ENCODE measurements around the gene RANBP17.
"Not testable (repeated sequence)": the region's sequence is repeated elsewhere in the genome, so short reads cannot be mapped to it uniquely, and the experiment has no call there.

RANBP17 gene

DNA sequence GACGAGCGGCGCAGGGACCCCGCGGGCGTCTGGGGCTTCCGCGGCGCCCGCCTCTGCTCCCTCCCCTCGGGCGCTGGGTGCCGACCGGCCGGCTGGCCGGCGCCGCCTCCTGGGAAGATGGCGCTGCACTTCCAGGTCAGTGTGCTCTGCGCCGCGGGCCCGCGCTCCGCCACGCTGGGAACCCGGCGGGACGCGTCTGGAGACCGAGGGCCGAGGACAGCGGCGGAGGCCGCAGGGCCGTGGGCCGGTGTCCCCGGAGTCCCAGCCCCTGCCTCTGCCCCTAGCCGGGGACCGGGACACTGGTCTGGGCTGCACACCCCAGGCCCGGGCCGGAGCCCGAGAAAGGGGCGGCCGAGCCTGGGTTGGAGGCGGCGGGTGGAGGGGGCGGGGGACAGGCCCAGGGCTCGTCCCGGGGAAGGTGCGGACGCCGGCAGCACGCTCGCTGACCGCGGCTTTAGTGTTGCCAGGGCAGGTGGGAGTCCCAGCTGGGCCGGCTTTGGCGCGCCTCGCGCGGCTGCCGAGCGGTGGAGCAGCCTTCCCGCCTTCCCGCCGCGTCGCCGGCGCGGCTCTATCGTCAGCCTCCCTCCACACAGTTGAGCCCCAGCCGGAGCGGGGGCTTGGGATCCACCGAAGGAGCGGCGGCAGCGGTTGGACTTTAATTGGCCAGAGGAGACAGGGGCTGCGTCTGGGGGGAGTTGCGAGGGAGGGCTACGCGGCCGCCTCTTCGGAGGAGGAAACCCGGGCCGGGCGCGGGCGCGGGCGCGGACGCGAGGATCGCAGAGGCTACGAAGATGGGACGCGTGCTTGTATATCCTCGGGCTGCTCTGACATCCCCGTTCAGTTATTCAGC is at the start of gene RANBP17:
Gene RANBP17, plus strand, starts transcription at position 102 of the 850 bp plus-strand sequence.
- DNase-seq = no peak

DNA sequence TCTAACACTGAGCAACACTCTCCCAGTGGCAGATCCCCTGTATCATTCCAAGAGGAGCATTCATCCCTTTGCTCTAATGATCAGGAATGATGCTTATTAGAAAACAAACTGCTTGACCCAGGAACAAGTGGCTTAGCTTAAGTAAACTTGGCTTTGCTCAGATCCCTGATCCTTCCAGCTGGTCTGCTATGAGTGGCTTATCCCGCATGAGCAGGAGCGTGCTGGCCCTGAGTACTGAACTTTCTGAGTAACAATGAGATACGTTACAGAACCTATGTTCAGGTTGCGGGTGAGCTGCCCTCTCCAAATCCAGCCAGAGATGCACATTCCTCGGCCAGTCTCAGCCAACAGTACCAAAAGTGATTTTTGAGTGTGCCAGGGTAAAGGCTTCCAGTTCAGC is 48.6 kb upstream of the RANBP17 start:
- DNase-seq = no peak

DNA sequence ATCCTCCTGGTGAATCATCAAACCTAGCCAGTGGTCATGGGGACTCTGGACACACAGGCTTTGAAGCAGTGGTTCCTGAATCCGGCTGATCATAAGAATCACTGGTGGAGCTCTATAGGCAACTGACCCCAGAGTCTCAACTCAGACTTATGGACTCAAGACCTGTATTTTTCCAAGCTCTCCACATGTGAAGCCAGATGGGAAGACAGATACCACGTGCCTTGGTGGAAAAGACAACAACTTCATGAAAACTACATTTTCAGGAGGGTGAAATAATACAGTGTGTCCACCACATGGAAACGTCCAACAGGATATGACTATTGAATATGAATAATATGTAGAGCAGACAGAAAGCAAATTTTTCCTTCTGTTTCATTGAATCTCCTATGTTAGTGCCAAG is 44.6 kb upstream of the RANBP17 start:
- DNase-seq = no peak

DNA sequence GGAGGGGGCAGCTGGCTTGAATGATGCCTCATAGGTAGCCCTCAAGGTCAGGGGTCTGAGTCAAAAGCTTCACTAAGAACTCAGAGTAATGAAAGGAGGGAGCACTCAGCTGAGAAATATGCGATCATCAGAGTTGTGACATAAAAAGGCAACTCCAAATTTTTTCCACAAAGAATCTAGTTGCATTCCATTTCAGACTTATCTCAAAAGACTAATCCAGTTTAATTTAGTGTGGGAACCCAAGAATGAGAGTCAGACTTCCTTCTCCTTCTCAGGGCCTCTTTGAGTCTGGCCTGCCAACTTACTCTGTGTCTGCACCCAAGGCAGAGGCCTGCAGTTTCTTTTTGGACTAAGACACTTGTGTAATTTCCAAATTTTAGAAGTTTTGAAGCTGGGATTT is 43.6 kb upstream of the RANBP17 start:
- DNase-seq = no peak

DNA sequence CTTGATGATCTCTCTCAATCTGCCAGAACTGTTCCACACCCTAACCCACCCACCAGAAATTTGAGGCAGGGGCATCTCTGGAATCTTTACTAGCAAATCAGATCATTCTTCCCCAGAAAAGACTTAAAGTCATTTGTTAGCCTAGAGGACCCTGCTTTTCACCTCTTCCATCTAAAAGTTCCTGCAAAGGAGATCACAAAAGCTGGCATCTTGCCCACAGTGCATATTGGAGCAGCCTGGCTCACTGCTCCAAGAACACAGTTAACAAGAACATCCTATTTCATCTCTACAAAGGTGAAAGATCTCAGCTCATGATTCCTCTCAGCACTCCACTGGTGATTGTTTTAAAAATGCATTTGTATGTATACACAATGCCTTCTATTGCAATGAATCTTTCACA is 42.0 kb upstream of the RANBP17 start:
- no peak for DNase-seq

DNA sequence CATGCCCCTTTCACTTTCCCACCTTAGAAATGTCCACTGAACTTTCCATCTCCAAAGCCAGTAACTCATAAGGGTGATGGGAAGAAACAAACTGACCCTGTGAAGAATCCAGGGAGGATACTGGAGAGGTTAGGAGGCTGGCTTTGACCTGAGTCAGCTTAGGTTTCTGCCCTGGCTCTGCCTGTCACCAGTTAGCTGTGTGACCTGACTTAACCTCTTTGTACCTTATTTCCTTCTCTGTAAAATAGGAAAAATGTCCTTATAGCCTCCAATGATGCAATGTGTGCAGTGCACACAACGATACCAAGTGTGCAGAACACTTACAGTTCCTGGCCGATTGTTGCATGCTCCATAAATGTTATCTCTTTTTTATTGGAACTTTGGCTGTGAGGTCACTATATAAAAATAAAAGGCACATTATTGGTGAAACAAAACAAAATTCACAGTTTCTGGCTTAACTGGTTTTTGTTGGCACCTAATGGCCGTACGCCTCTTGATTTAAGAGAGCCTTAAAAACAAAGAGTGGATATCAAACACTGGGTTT is 40.5 kb upstream of the RANBP17 start:
- DNase-seq = no peak

DNA sequence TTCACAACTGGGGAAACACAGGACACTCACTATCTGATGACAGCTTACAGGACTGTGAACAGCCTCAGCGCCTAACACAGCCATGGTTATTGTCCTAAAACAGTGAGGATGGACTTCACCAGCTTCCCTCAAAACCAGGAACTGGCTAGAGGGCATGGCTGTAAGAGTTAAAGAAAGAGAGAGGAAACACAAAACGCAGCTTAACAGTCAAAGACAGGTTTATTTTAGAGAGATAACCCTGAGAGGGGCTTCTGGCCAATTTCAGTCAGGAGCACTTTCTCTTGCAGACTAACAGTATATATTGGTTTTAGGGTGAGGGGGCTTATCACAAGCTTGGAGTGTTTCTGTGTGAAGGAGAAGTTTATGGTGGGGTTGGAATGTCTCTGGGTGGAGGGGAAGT is 35.7 kb upstream of the RANBP17 start:
- DNase-seq = no peak

DNA sequence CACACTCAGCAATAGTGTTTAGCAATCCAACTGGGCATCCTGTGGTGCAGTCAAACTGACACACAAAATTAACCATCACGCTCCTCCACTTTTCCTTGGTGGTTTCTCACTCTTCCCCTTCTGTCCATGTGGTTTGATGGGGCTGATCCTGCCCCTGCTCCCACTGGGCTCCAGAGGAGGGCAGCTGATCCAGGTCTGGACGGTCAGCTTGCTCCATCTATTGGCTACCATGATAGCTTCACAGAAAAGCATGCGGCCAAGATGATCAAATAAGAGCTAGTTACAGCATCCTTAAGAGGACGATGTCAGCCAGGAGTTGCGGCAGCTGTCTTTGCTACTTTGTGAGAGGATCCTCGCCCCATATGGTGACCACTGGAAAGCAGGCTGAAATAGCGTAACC is 29.6 kb upstream of the RANBP17 start:
- DNase-seq = no peak

DNA sequence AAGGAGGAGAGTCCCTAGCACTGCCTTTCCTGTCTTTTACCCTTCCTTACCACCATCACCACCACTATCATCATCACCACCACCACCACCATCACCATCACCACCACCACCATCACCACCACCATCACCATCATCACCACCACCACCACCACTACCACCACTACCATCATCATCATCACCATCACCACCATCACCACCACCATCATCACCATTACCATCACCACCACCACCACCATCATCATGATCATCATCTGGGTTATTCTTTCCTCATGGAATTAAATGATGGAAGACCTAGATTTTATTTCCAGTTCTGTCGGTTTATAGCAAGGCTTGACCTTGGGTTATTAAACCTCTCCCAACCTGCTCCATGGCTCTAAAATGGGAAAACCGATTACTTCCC is 27.8 kb upstream of the RANBP17 start:
- DNase-seq = not testable (repeated sequence)

DNA sequence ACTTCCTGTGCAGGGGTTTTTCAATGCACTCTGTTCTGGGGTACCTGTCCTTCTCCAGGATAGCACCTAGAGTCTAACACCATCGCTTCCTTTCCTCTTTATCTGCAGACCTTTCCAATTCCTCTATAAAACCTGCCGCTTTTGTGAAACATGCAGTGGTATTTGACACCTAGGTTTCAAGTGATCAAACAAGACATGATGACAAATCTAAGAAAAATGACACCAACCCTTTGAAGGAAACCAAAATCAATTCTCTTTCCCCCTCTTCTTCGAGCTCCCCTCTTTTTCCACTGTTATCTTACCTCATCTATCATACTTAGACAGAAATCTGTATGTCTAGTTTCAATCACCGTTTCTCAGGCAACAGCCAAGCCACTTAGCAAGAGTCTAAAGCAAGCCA is 25.6 kb upstream of the RANBP17 start:
- DNase-seq = no peak

DNA sequence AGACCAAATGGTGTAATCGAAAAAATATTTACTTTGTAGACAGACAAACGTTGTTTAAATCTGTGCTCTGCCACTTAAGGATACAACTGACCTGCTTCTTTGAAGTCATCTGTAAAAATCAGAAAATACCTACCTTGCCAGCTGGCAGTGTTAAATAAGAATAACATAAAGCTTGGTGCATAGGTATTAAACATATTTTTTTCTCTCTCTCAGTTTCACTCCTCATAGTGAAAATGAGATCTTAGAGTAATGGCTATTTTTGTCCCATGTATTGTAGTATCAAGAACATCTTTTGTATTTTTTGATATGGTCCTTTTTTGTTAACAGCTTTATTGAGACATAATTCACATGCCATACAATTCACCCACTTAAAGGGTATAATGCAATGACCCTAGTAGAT is 17.9 kb upstream of the RANBP17 start:
- no peak for DNase-seq

DNA sequence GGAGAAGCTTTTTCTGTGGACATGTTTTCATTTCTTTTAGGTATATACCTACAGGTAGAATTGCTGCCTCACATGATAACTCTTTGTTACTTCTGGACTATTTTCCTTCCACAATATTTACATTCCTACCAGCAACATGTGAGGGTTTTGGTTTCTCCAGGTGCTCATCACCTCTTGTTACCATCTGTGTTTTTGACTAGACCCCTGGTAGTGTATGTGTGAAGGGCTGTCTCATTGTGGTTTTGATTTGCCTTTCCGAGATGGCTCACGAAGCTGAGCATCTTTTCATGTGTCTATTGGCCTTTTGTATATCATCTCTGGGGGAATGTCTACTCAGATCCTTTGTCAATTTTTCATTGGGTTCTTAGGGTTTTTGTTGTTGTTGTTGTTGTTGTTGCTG is 17.2 kb upstream of the RANBP17 start:
- DNase-seq = no peak

DNA sequence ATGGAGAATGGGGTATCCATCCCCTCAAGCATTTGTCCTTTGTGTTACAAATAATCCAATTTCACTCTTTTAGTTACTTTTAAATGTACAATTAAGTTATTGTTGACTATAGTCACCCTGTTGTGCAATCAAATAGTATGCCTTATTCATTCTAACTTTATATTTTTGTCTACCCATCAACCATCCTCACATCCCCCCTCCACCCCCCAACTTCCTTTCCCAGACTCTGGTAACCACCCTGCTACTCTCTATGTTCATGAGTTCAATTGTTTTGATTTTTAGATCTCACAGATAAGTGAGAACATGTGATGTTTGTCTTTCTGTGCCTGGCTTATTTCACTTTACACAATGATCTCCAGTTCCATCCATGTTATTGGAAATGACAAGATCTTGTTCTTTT is 15.4 kb upstream of the RANBP17 start:
- DNase-seq = no peak

DNA sequence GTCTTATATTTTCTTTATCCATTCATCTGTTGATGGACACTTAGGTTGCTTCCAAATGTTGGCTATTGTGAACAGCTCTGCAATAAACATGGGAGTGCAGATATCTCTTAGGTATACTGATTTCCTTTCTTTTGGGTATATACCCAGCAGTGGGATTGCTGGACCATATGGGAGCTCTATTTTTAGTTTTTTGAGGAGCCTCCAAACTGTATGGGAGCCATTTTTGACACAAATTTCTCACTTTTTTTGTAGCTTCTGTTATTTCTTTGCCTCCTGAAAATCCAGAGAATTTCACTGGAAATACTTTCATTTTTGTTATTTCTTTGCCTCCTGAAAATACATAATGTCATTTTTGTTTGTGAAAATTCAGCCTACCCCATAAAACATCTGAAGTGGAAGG is 15.0 kb upstream of the RANBP17 start:
- DNase-seq = no peak

DNA sequence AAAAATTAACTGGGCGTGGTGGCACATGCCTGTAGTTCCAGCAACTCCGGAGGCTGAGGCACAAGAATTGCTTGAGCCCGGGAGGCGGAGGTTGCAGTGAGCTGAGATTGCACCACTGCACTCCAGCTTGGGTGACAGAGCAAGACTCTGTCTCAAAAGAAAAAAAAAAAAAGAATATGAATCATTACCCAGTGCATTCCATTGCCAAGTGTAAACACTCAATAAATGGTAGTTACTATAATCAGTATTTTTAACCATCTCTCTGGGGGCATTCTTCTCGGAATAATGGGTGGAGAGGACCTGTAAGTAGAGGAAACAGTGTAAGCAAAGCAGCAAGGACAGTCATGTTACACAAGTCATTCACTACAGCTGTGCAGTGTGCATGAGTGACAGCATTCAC is 13.8 kb upstream of the RANBP17 start:
- no peak for DNase-seq

DNA sequence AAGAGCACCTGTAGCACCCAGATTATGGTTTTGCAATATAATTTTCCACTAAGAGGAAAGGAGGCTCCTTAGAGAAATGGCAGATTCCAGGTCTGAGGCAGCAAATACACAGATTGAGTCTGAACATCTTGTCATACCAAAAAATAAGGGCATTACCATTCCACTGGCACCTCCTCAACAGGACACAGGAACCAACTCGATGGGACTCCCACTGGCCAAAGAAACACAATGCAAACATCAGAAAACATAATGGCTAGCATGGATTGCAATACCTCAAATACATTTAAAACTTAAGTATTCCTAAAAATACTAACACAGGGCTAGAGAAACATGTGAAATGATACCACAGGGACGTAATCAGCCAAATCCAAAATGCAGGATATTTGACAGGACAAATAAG is 12.4 kb upstream of the RANBP17 start:
- no peak for DNase-seq

DNA sequence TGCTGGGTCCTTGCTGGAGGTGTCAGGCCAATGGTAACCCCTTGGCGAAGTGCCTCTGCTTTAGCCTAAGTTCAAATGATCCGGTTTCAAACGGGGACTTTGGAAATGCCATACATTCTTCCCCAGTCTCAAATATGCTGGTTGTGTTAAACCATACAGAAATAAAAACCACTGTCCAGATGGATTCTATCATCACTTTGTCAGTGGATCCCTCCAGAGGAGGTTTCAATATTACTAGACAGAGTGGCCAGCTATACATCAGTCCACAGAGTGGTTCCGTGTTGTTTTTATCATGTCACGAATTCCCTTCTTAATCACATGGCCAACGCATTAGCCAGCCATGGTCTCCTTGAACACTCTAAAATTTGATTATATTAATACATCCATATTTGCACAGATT is 7.3 kb upstream of the RANBP17 start:
- DNase-seq = no peak

DNA sequence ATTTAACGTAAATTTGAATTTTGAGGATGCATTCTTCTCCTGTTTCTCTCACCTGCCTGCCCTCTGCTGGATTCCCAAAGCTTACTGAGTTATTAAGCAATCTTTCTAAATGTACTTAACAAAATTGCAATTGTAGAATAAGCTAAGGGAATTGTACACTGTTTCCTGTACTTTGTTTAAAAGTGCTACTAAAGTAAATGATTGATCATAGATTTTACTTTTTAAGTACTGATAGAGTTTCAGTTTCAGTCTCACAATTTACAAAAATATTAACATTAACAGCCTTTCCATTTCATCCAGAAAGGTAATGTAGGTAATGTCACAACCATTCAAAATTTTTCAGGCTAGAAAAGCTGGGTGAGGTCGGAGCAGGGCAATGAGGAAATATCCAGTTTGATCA is 4.8 kb upstream of the RANBP17 start:
- DNase-seq = no peak

DNA sequence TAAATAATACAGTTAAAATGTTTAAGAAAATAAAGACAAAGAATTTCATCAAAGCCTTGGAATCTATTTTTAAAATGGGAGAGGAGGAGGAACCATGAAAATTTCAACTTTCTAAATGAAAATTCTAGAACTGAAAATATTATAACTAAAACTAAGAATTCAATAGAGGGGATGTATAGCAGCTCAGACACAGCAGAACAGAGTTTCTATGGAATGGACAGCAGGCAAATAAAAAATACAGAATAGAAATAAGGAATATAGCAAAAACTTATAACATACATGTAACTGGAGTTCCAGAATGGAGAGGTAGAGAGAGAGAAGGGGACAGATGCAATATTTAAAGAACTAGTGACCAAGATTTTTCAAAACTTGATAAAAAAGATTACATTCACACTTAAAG is 1.4 kb upstream of the RANBP17 start:
- no peak for DNase-seq

DNA sequence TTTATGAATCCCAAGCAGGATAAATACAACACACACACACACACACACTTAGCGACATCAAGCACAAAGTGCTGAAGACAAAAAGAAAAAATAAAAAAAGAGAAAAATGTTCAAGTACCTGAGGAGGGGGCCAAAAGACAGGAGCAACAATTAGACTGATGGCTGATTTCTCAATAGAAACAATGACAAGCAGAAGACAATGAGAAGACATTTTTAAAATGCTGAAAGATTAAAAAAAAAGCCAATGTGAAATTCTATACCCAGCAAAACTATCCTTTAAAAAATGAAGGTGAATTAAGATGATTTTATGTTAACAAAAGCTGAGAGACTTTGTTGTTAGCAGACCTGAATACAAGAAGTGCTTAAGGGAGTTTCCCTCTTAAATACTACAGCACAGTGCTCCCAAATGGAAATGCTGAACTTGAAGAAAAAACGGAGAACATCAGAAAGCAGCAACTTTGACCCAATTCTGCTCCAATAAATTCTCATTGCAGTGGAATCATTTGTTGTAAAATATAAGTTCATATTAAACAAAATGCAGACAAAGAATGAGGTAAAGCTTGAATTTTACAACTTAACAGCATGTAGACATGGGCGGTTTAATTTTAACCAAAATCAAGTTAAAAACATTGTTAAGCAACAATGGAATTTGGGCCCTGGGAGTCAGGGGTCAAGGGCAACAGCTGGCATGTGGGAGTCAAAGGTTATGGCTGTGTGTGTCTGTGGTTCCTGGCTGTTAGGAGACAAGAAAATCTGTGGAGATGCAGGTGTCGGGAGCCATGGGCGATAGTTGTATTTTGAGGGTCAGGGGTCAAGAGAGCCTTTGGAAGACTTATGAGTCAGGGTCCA is 776 bp upstream of the RANBP17 start:
- no peak for DNase-seq

DNA sequence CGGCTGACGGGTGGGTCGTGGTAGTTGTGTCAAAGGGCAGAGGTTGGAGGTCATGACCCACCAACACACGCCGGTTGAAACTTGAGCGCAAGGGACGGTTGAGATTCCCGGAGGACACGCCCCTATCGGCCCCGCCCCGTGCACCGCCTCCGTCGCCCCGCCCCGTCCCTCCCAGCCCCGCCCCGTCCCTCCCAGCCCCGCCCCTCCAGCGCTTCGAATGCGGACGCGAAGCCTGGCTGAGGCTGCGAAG is 226 bp upstream of the RANBP17 start:
- no peak for DNase-seq

DNA sequence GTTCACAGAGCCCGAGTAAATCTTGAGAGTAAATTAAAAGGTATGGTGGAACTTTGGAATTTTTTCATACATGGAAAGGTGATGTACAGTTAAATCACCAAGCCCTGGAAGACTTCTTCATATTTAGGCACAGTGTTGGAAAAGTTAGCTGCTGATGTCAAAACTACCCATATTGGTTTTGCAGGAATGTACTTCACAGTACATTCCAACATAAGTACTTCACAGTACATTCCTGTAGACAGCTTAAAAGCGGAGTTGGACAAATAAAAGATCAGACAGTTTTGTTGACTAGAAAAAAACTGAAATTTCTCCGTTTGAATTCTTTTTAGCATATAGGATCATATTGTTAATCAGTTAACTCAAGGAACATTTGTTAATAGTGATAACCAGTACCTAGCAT is 1.8 kb downstream of the RANBP17 start:
- no peak for DNase-seq

DNA sequence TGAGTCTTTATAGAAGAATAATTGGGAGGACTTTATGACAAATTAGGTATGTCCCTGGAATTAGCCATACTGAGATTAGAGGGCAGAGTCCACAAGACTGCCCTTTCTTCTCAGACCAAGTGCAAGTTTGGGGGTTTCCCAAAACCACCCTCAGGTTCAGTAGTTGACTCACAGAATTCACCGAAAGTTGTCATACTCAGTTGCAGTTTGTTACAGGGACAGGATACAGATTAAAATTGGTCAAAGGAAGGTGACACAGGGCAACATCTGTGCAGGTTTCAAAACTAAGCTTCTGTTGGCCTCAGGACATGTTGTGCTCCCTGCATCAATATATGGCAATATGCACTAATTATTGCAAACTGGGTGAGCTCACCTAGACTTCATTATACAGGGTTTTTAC is 3.8 kb downstream of the RANBP17 start:
- DNase-seq = no peak

DNA sequence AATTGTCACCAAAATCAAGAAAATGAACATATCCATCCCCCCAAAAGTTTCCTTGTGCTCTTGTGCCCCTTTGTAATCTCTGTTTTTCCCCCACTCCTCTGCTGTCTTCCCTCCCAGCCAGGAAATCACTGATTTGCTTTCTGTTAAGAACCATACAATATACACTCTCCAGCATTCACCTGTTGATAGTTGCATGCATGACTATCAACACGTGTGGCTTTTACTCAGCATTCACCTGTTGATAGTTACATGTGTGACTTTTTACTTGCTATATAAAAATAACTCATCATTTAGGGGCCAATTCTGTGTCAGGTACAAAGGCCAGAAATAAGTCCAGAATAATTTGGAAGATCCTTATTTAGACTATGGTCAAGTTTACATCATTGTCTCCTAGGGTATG is 6.0 kb downstream of the RANBP17 start:
- DNase-seq = no peak

All from cortex of kidney (tissue), 1 donor.